ENCODE measurements around the gene KCNH2. TPM values are rescaled to one million over a fixed set of nuclear protein-coding genes. Genes with fewer than 3 reads are reported as not detected.
A peak's percentile ranks its signal among the peaks of the same experiment; 100 is the strongest.

KCNH2 gene
- total RNA-seq, 1 donor = not detected

DNA sequence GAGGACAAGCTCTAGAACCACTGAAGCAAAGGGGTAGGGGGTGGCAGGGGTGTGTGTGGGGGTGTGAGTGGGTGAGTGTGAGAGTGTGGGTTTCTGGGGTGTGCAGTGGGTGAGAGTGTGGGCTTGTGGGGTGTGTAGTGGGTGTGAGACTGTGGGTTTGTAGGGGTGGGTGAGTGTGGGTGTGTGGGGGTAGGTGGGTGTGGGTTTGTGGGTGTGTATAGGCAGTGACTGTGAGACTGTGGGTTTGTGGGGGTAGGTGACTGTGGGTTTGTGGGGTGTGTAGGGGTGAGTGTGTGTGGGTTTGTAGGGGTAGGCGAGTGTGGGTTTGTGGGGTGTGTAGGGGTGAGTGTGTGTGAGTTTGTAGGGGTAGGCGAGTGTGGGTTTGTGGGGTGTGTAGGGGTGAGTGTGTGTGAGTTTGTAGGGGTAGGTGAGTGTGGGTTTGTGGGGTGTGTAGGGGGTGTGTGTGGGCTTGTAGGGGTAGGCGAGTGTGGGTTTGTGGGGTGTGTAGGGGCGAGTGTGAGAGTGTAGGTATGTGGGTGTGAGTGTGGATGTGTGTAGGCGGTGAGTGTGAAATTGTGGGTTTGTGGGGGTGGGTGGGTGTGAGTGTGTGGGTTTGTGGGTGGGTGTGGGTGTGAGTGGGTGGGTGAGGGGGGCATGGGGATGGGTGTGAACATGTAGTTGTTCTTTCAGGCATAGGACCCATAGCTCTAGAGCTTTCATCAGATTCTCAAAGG is 21.5 kb upstream of the KCNH2 start:
- DNase-seq (ENCODE audit: insufficient read length, low spot score, missing footprints) = no peak
- no peak overlapping the region for H3K4me2 ChIP-seq (ENCODE audit: insufficient read depth, low read length)
- H3K36me3 ChIP-seq (ENCODE audit: insufficient read depth, low read length) = no peaks in the 10 kb centered on the region
- H2AFZ ChIP-seq (ENCODE audit: low read length) = no peak overlapping the region
- H3K4me3 ChIP-seq (ENCODE audit: insufficient read depth, low read length) = no peak overlapping the region
- H3K27ac ChIP-seq (ENCODE audit: low read depth, low read length) = no peak overlapping the region
- no peaks in the 10 kb centered on the region for H3K27me3 ChIP-seq (ENCODE audit: insufficient read depth, low read length)
- H3K79me2 ChIP-seq (ENCODE audit: insufficient read depth, low read length) = no peaks in the 10 kb centered on the region
- TF ChIP-seq, protein P1, sequence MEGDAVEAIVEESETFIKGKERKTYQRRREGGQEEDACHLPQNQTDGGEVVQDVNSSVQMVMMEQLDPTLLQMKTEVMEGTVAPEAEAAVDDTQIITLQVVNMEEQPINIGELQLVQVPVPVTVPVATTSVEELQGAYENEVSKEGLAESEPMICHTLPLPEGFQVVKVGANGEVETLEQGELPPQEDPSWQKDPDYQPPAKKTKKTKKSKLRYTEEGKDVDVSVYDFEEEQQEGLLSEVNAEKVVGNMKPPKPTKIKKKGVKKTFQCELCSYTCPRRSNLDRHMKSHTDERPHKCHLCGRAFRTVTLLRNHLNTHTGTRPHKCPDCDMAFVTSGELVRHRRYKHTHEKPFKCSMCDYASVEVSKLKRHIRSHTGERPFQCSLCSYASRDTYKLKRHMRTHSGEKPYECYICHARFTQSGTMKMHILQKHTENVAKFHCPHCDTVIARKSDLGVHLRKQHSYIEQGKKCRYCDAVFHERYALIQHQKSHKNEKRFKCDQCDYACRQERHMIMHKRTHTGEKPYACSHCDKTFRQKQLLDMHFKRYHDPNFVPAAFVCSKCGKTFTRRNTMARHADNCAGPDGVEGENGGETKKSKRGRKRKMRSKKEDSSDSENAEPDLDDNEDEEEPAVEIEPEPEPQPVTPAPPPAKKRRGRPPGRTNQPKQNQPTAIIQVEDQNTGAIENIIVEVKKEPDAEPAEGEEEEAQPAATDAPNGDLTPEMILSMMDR (IDR thresholded peaks at IDR 0.05; ENCODE audit: extremely low read depth, low read depth, low read length) = no peak
- no peaks in the 10 kb centered on the region for H3K9me3 ChIP-seq (ENCODE audit: low read depth, low read length)
- H3K4me1 ChIP-seq (ENCODE audit: insufficient read depth, low read length) = no peaks in the 10 kb centered on the region
- no peaks in the 10 kb centered on the region for H4K20me1 ChIP-seq (ENCODE audit: insufficient read depth, low read length)

DNA sequence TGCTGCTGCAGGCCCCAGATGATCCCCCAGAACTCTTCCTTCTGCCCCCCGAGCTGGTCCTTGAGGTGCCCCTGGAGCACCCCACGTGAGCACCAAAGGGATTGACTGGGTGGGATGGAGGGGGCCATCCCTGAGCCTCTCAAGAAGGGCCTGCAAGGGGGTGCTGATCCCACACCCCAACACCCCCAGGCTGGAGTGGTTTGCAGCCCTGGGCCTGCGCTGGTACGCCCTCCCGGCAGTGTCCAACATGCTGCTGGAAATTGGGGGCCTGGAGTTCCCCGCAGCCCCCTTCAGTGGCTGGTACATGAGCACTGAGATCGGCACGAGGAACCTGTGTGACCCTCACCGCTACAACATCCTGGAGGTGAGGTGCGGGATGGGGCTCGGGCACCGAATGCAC is 20.9 kb upstream of the KCNH2 start:
- no peaks in the 10 kb centered on the region for H3K79me2 ChIP-seq (ENCODE audit: insufficient read depth, low read length)
- no peak overlapping the region for H3K27ac ChIP-seq (ENCODE audit: low read depth, low read length)
- no peaks in the 10 kb centered on the region for H3K4me1 ChIP-seq (ENCODE audit: insufficient read depth, low read length)
- no peaks in the 10 kb centered on the region for H4K20me1 ChIP-seq (ENCODE audit: insufficient read depth, low read length)
- H3K4me2 ChIP-seq (ENCODE audit: insufficient read depth, low read length) = no peak overlapping the region
- H3K4me3 ChIP-seq (ENCODE audit: insufficient read depth, low read length) = no peak overlapping the region
- TF ChIP-seq, protein P1 (IDR thresholded peaks at IDR 0.05; ENCODE audit: extremely low read depth, low read depth, low read length) = no peak
- DNase-seq (ENCODE audit: insufficient read length, low spot score, missing footprints) = no peak
- no peaks in the 10 kb centered on the region for H3K9me3 ChIP-seq (ENCODE audit: low read depth, low read length)
- H3K36me3 ChIP-seq (ENCODE audit: insufficient read depth, low read length) = no peaks in the 10 kb centered on the region
- no peak overlapping the region for H2AFZ ChIP-seq (ENCODE audit: low read length)
- no peaks in the 10 kb centered on the region for H3K27me3 ChIP-seq (ENCODE audit: insufficient read depth, low read length)

DNA sequence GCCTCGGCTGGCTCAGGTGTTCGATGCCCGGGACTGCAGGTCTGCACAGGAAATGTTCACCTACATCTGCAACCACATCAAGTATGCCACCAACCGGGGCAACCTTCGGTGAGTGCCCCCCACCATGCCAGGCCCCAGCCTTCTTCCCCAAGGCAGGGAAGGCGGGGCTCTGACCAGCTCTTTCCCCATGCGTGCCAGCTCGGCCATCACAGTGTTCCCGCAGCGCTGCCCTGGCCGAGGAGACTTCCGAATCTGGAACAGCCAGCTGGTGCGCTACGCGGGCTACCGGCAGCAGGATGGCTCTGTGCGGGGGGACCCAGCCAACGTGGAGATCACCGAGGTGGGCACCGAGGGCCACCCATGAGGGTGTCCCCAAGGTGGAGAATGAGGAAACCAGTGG is 20.2 kb upstream of the KCNH2 start:
- DNase-seq (ENCODE audit: insufficient read length, low spot score, missing footprints) = peak; percentile 59
- no peaks in the 10 kb centered on the region for H3K36me3 ChIP-seq (ENCODE audit: insufficient read depth, low read length)
- H3K4me2 ChIP-seq (ENCODE audit: insufficient read depth, low read length) = no peak overlapping the region
- H3K79me2 ChIP-seq (ENCODE audit: insufficient read depth, low read length) = no peaks in the 10 kb centered on the region
- TF ChIP-seq, protein P1 (IDR thresholded peaks at IDR 0.05; ENCODE audit: extremely low read depth, low read depth, low read length) = no peak
- no peak overlapping the region for H3K4me3 ChIP-seq (ENCODE audit: insufficient read depth, low read length)
- H2AFZ ChIP-seq (ENCODE audit: low read length) = no peak overlapping the region
- no peaks in the 10 kb centered on the region for H3K4me1 ChIP-seq (ENCODE audit: insufficient read depth, low read length)
- no peaks in the 10 kb centered on the region for H4K20me1 ChIP-seq (ENCODE audit: insufficient read depth, low read length)
- H3K9me3 ChIP-seq (ENCODE audit: low read depth, low read length) = no peaks in the 10 kb centered on the region
- H3K27ac ChIP-seq (ENCODE audit: low read depth, low read length) = no peak overlapping the region
- no peaks in the 10 kb centered on the region for H3K27me3 ChIP-seq (ENCODE audit: insufficient read depth, low read length)

DNA sequence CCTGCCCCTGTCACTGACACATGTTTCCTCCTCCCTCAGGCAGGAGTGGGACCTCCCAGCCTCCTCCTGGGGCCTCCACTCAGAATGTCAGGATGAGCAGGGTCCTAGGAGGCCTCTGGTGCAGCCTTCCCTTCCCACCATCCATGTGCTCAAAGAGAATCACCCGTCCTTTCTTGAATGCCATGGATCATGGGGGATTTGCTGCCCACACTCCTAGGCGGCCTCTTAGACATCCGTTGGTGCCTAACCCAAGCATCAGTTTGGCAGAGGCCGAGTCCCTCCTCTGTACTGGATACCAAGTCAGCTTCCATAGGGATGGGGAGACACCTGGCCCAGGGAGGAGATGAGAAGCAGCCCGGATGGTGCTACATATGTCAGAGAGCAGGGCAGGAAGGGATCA is 19.7 kb upstream of the KCNH2 start:
- Histone ChIP-seq H3K27me3 (ENCODE audit: insufficient read depth, low read length) (no peaks in the 10 kb centered on the region), H3K79me2 (ENCODE audit: insufficient read depth, low read length) (no peaks in the 10 kb centered on the region), H3K4me3 (ENCODE audit: insufficient read depth, low read length) (no peak overlapping the region), H3K9me3 (ENCODE audit: low read depth, low read length) (no peaks in the 10 kb centered on the region), H3K27ac (ENCODE audit: low read depth, low read length) (no peak overlapping the region), H3K4me1 (ENCODE audit: insufficient read depth, low read length) (no peaks in the 10 kb centered on the region), H3K4me2 (ENCODE audit: insufficient read depth, low read length) (no peak overlapping the region), H3K36me3 (ENCODE audit: insufficient read depth, low read length) (no peaks in the 10 kb centered on the region), H4K20me1 (ENCODE audit: insufficient read depth, low read length) (no peaks in the 10 kb centered on the region), H2AFZ (ENCODE audit: low read length) (no peak overlapping the region)
- DNase-seq (ENCODE audit: insufficient read length, low spot score, missing footprints) = peak; percentile 61
- TF ChIP-seq, protein P1 (IDR thresholded peaks at IDR 0.05; ENCODE audit: extremely low read depth, low read depth, low read length) = no peak

Data from osteoblast (primary cell).